GM10847 (cell line): ENCODE data around the gene APRT.

Experiments
- POLR2A ChIP-seq: IDR thresholded peaks from 2 replicates; pipeline ENCODE4 v1.6.1; 2011; ENCODE audit not compliant: insufficient read length; ENCODE audit errors: extremely low read depth

APRT gene, protein sequence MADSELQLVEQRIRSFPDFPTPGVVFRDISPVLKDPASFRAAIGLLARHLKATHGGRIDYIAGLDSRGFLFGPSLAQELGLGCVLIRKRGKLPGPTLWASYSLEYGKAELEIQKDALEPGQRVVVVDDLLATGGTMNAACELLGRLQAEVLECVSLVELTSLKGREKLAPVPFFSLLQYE

GRCh38 chr16:88811769-88812512 lies at the start of gene APRT:
TSS of gene APRT (minus strand) at chr16:88811928. CDS start at chr16:88811899, 29 bp downstream.
- peak; percentile 79 for TF ChIP-seq POLR2A

DNA sequence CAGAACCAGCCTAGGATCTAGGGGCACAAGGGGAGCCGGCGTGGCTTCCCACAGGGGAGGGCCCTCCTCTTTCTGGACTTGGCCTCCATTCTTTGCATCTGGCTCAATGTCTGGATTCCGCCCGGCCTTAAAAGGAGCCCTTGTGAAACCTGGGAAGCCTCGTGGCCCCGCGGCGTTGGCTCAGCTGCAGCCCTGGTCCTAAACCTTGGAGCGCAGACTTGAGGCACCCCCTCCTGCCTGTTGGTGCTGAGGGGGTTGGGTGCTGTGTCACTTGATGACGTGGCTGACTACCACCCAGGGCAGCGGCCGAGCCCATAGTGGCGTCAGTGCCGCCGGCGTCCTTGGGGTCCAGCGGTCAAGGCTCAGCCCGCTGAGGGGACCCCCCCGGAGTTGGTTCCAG lies 49.6 kb upstream of the APRT start:
- no peak for TF ChIP-seq POLR2A

- no peak for TF ChIP-seq POLR2A
Measured at GRCh38 chr16:88859381-88860091, 47.8 kb upstream of the APRT start.

DNA sequence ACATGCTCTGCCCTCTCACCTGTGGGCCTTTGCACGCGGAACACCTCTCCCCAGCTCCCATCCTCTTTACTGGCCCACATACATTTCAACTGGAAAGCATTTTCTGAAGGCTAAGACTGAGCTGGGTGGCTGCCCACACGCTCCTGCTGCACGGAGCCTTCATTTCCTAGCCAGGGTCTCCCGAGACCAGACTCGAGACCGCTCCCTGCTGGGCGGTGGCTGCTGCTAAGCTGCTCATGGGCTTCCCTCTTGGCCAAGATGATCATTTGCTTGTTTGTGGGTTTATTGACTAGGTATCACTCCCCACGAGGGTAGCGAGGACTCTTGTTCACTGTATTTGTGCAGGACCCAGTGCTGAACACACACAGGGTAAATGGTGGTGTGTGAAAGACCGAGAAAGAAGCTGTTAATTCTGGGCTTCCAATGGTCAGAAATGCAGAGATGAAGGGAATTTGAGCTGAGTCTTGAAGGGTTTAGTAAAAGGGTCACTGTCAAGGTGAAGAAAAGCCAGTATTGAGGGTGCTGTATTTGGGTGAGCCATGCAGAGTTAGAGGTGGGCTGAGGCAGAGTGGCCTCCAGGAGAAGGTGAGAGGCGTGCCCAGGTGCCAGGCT lies 46.1 kb upstream of the APRT start:
- TF ChIP-seq POLR2A, result no peak

GRCh38 chr16:88856828-88857727 lies 45.4 kb upstream of the APRT start, which contains the start of the genes GALNS and TRAPPC2L:
TSS of gene GALNS (minus strand) at chr16:88856947. CDS start at chr16:88856877, 70 bp downstream.
TSS of gene TRAPPC2L (plus strand) at chr16:88857127. CDS start at chr16:88857151, 24 bp downstream.
- peak; percentile 97 for TF ChIP-seq POLR2A

- TF ChIP-seq POLR2A, result no peak
Measured at GRCh38 chr16:88856122-88856827, 44.5 kb upstream of the APRT start.

GRCh38 chr16:88855736-88856121 lies 44.0 kb upstream of the APRT start:
- no peak for TF ChIP-seq POLR2A

DNA sequence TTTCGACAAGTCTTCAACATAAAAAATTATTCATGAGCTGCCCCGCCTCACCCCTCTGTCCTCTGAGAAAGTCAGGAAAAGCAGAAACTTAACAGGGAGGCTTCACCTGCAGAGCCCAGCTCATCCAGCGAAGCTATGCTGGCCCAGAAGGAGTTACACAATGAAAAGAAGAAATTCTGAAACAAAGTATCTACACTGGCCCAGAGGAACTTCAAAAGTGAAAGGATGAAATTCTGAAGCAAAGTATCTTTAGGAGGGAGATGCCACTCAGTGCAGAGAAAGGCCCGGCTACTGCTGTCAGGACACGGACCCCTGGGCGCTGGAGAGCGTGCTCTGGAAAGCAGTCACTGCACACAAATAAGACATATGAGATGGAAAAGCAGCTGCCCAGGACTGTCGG lies 43.4 kb upstream of the APRT start:
- no peak for TF ChIP-seq POLR2A

- TF ChIP-seq POLR2A, result no peak
Measured at GRCh38 chr16:88854306-88855111, 42.8 kb upstream of the APRT start.

- no peak for TF ChIP-seq POLR2A
Measured at GRCh38 chr16:88853325-88853941, 41.7 kb upstream of the APRT start.

GRCh38 chr16:88851616-88852015 lies 39.9 kb upstream of the APRT start:
- TF ChIP-seq POLR2A, result no peak

GRCh38 chr16:88850531-88851199 lies 38.9 kb upstream of the APRT start:
- TF ChIP-seq POLR2A, result no peak
